HepG2 (cell line): ENCODE results near the gene TAC1. TPM values are rescaled to one million over a fixed set of nuclear protein-coding genes. Genes with fewer than 3 reads are reported as not detected.

Source experiments
- ATAC-seq: fragments of 200-7000 bp; cut with Tn5 transposase; 3 replicates; pipeline ENCODE4 v1.9.1; 2020; ENCODE audit warnings: mild to moderate bottlenecking, moderate library complexity
- BruUV-seq: library from RNA; stranded (reverse); fragments of 400-500 nt; replicated peaks from 2 replicates; lab custom pipeline; 2021; lab: Mats Ljungman, UMichigan
- CTCF ChIA-PET: fragments of 300-600 bp; formaldehyde crosslinking; extraction: SDS; loops from one replicate; lab custom pipeline; 2021; ENCODE audit warnings: low total read pairs, inconsistent platforms, low intra/inter-chr PET ratio; lab: Yijun Ruan, JAX
- POLR2A ChIA-PET: fragments of 350-600 bp; sonication (Branson Sonifier 250); formaldehyde crosslinking; loops from one replicate; lab custom pipeline; 2020; ENCODE audit warnings: antibody characterized with exemption, inconsistent platforms; lab: Yijun Ruan, JAX
- DNase-seq: peaks from one replicate; pipeline ENCODE4 v3.0.0-alpha.2; 2015; ENCODE audit warnings: low spot score
- FAIRE-seq: peaks from 3 replicates; lab custom pipeline; 2011; peaks lifted over from hg19 to GRCh38; lab: Jason Lieb, UNC
- H2AFZ ChIP-seq: one replicate; pipeline ENCODE4 v1.6.1; 2011; ENCODE audit warnings: low read length, inconsistent platforms
- H3K27ac ChIP-seq: fragments of 300-600 bp; 3 replicates; pipeline ENCODE4 v1.8.0; 2011; ENCODE audit warnings: mixed run types, mild to moderate bottlenecking, mixed read lengths, low read length, inconsistent platforms; ENCODE audit not compliant: insufficient read depth; ENCODE audit errors: extremely low read length
- H3K27me3 ChIP-seq, 2 experiments: fragments of 200-600 bp in 1 of 2; 2 replicates in 1 of 2; 3 replicates in 1 of 2; pipeline versions ENCODE4 v1.6.0 to v1.8.0; 2011; ENCODE audit warnings: low read length in 2 of 2, mild to moderate bottlenecking in 2 of 2, moderate library complexity in 2 of 2, inconsistent platforms in 1 of 2; ENCODE audit not compliant: insufficient read depth in 2 of 2, control insufficient read depth in 1 of 2
- H3K36me3 ChIP-seq, 2 experiments: fragments of 200-600 bp in 1 of 2; replicated peaks in 1 of 2; 2 replicates in 1 of 2; 3 replicates in 1 of 2; pipeline versions ENCODE4 v1.5.1 to v1.8.0; 2011; ENCODE audit warnings: low read length in 2 of 2, inconsistent platforms in 1 of 2; ENCODE audit not compliant: insufficient read depth in 2 of 2, control insufficient read depth in 1 of 2
- H3K4me1 ChIP-seq: 2 replicates; pipeline ENCODE4 v1.5.1; 2012; ENCODE audit warnings: low read length, inconsistent platforms; ENCODE audit not compliant: insufficient read depth
- H3K4me2 ChIP-seq: 2 replicates; pipeline ENCODE4 v1.6.0; 2011; ENCODE audit warnings: low read depth, low read length, inconsistent platforms
- H3K4me3 ChIP-seq, 3 experiments: fragments of 200-600 bp in 1 of 3; sonication (generic), shearing (Covaris generic) in 1 of 3; replicated peaks in 1 of 3; 2 replicates each; pipeline ENCODE4 v1.5.1; 2011 to 2016; ENCODE audit warnings: low read length in 3 of 3, inconsistent platforms in 2 of 3, low read depth in 2 of 3, mild to moderate bottlenecking in 2 of 3, control low read depth in 1 of 3, mixed read lengths in 1 of 3; ENCODE audit not compliant: insufficient read depth in 1 of 3
- H3K79me2 ChIP-seq: one replicate; pipeline ENCODE4 v1.6.1; 2011; ENCODE audit warnings: low read length, inconsistent platforms; ENCODE audit not compliant: insufficient read depth
- H3K9ac ChIP-seq: 2 replicates; pipeline ENCODE4 v1.6.0; 2011; ENCODE audit warnings: mild to moderate bottlenecking, low read depth, low read length, inconsistent platforms; ENCODE audit not compliant: insufficient read depth
- H3K9me3 ChIP-seq: 2 replicates; pipeline ENCODE4 v1.5.1; 2012; ENCODE audit warnings: mild to moderate bottlenecking, low read length
- H4K20me1 ChIP-seq: 2 replicates; pipeline ENCODE4 v1.6.0; 2011; ENCODE audit warnings: inconsistent platforms, mild to moderate bottlenecking, low read length, moderate library complexity; ENCODE audit not compliant: insufficient read depth
- BATF2 ChIP-seq: sonication (generic); formaldehyde crosslinking; IDR thresholded peaks from 2 replicates; pipeline ENCODE4 v1.8.0; 2022; ENCODE audit warnings: mild to moderate bottlenecking, missing genetic modification reagents, moderate library complexity
- FOSL2 ChIP-seq: sonication (generic); formaldehyde crosslinking; IDR thresholded peaks from 2 replicates; pipeline ENCODE4 v1.4.0; 2020; ENCODE audit warnings: missing genetic modification reagents
- FUBP1 ChIP-seq: sonication (generic); formaldehyde crosslinking; IDR thresholded peaks from 2 replicates; pipeline ENCODE4 v1.5.1; 2020; ENCODE audit warnings: missing genetic modification reagents, mild to moderate bottlenecking, borderline replicate concordance
- SIX1 ChIP-seq: sonication (generic); formaldehyde crosslinking; IDR thresholded peaks from 2 replicates; pipeline ENCODE4 v1.4.0; 2020; ENCODE audit warnings: missing genetic modification reagents, borderline replicate concordance
- U2AF1 ChIP-seq: fragments of 200-400 bp; formaldehyde crosslinking; optimal IDR thresholded peaks from 2 replicates; pipeline ENCODE3; 2017; ENCODE audit warnings: mild to moderate bottlenecking, low read depth, low read length
- ZFP91 ChIP-seq: sonication (generic); formaldehyde crosslinking; IDR thresholded peaks from 2 replicates; pipeline ENCODE4 v1.9.0; 2022; ENCODE audit warnings: missing genetic modification reagents, mild to moderate bottlenecking, borderline replicate concordance
- ZNF543 ChIP-seq: sonication (generic); formaldehyde crosslinking; IDR thresholded peaks from 2 replicates; pipeline ENCODE4 v1.4.0; 2020; ENCODE audit warnings: mild to moderate bottlenecking, missing genetic modification reagents
- WGBS: methylation state at CpG from one replicate; pipeline ENCODE4 v1.1.6; 2017; ENCODE audit warnings: low lambda C conversion rate; 5-methylcytosine and 5-hydroxymethylcytosine counted together
- in situ Hi-C: cut with HindIII; loops from 2 replicates; pipeline ENCODE4 v1.10.0; 2017; ENCODE audit warnings: low pct_unique_long_range_greater_than_20kb; ENCODE audit not compliant: extremely low pct_ligation_motif_present
- intact Hi-C: fragments of 100-400 bp; cut with micrococcal nuclease; formaldehyde crosslinking; loops from one replicate; pipeline ENCODE4 v1.10.0; 2022; ENCODE audit not compliant: unreplicated experiment
- polyA plus RNA-seq, 8 experiments: library from polyadenylated mRNA; depleted of rRNA in 3 of 8; stranded (reverse) in 7 of 8; unstranded in 1 of 8; fragments of >200 nt; fragmentation: Illumina TruSeq in 4 of 8; extraction: Trizol in 4 of 8; gene quantifications; 2 replicates each; pipeline versions ENCODE4 v1.2.1 to v1.2.3, GENCODE V29; 2011 to 2016; ENCODE audit warnings: low read depth in 4 of 8, missing spikeins in 1 of 8, mixed read lengths in 1 of 8; ENCODE audit not compliant: insufficient read depth in 1 of 8
- total RNA-seq, 5 experiments: library from RNA; depleted of rRNA; stranded (reverse); fragments of >200 nt; fragmentation: Illumina TruSeq; extraction: Trizol; gene quantifications; 2 replicates each; pipeline ENCODE4 v1.2.3, GENCODE V29; 2016; ENCODE audit warnings: low read depth in 1 of 5
- TF ChIP-seq, protein P1 (sequence below): sonication (generic); formaldehyde crosslinking; IDR thresholded peaks from 2 replicates; pipeline ENCODE4 v1.4.0; 2020; ENCODE audit warnings: low read depth, mild to moderate bottlenecking, missing genetic modification reagents
- TF ChIP-seq, protein P2 (sequence below): sonication (generic); formaldehyde crosslinking; IDR thresholded peaks from 2 replicates; pipeline ENCODE4 v1.8.0; 2022; ENCODE audit warnings: missing genetic modification reagents, mild to moderate bottlenecking, moderate library complexity, borderline replicate concordance

The TAC1 gene
- total and polyA plus RNA-seq, 2 of the 13 experiments (the other 11 are each of a cell fraction or from before 2014, with no cell fraction given) = not detected

- WGBS = 0% methylated on average over 3 of the region's 3 CpGs
- CTCF ChIA-PET = no interaction called here
- no peak overlapping the region for H3K4me2 ChIP-seq
- no peaks in the 10 kb centered on the region for H3K4me1 ChIP-seq
- in situ Hi-C loops = no loop called here
- POLR2A ChIA-PET = no interaction called here
- H3K4me3 ChIP-seq = no peak overlapping the region
- ATAC-seq (no peak), FAIRE-seq (no peak), DNase-seq (no peak)
- intact Hi-C loops = no loop called here
- H3K9me3 ChIP-seq = no peaks in the 10 kb centered on the region
- BruUV-seq = no TSS peak
- TF ChIP-seq BATF2 (CRISPR knock-in tag) = no peak
- H3K27ac ChIP-seq = no peak overlapping the region
- no peaks in the 10 kb centered on the region for H3K79me2 ChIP-seq
- H3K27me3 ChIP-seq = no peaks in the 10 kb centered on the region
- H2AFZ ChIP-seq = no peak overlapping the region
- H4K20me1 ChIP-seq = no peaks in the 10 kb centered on the region
- H3K9ac ChIP-seq = no peak overlapping the region
- H3K36me3 ChIP-seq = no peaks in the 10 kb centered on the region
Measured at GRCh38 chr7:97722386-97722785, 9.5 kb upstream of the TAC1 start.

- Histone ChIP-seq H3K79me2 (no peaks in the 10 kb centered on the region), H3K9ac (no peak overlapping the region), H3K4me1 (no peaks in the 10 kb centered on the region), H2AFZ (no peak overlapping the region), H3K27me3 (peaks cover 0 to 31% of the 10 kb centered on the region in 2 experiments; a peak in 2 of 5 replicates), H3K4me2 (no peak overlapping the region), H3K9me3 (no peaks in the 10 kb centered on the region), H3K36me3 (no peaks in the 10 kb centered on the region), H3K4me3 (no peak overlapping the region), H3K27ac (no peak overlapping the region), H4K20me1 (no peaks in the 10 kb centered on the region)
- intact Hi-C loops (no loop called here), in situ Hi-C loops (no loop called here)
- ChIA-PET POLR2A (no interaction called here), CTCF (no interaction called here)
- no TSS peak for BruUV-seq
- 55% methylated on average over 24 of the region's 42 CpGs for WGBS
- ATAC-seq (no peak), DNase-seq (no peak), FAIRE-seq (no peak)
- TF ChIP-seq ZFP91 (no peak), U2AF1 (no peak), SIX1 (CRISPR knock-in tag) (no peak), FUBP1 (CRISPR knock-in tag) (no peak), FOSL2 (no peak), ZNF543 (CRISPR knock-in tag) (no peak)
- TF ChIP-seq, protein P1, sequence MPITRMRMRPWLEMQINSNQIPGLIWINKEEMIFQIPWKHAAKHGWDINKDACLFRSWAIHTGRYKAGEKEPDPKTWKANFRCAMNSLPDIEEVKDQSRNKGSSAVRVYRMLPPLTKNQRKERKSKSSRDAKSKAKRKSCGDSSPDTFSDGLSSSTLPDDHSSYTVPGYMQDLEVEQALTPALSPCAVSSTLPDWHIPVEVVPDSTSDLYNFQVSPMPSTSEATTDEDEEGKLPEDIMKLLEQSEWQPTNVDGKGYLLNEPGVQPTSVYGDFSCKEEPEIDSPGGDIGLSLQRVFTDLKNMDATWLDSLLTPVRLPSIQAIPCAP (CRISPR knock-in tag) = no peak
- TF ChIP-seq, protein P2, sequence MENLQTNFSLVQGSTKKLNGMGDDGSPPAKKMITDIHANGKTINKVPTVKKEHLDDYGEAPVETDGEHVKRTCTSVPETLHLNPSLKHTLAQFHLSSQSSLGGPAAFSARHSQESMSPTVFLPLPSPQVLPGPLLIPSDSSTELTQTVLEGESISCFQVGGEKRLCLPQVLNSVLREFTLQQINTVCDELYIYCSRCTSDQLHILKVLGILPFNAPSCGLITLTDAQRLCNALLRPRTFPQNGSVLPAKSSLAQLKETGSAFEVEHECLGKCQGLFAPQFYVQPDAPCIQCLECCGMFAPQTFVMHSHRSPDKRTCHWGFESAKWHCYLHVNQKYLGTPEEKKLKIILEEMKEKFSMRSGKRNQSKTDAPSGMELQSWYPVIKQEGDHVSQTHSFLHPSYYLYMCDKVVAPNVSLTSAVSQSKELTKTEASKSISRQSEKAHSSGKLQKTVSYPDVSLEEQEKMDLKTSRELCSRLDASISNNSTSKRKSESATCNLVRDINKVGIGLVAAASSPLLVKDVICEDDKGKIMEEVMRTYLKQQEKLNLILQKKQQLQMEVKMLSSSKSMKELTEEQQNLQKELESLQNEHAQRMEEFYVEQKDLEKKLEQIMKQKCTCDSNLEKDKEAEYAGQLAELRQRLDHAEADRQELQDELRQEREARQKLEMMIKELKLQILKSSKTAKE (CRISPR knock-in tag) = no peak
Measured at GRCh38 chr7:97732565-97733275, 834 bp downstream of the TAC1 start.
